Epithelial cell of esophagus (primary cell): ENCODE results near the gene LEF1.
A peak's percentile ranks its signal among the peaks of the same experiment; 100 is the strongest.

Experiments
- DNase-seq: peaks from one replicate; pipeline ENCODE4 v3.0.0; 2010; ENCODE audit warnings: low read depth
- H3K4me3 ChIP-seq: 2 replicates; pipeline ENCODE4 v1.5.1; 2011; ENCODE audit warnings: mild to moderate bottlenecking, low read length, control low read depth
- TF ChIP-seq, protein P1 (sequence below): IDR thresholded peaks from 2 replicates; pipeline ENCODE4 v1.5.1; 2011; ENCODE audit warnings: low read depth, mild to moderate bottlenecking, low read length, control low read depth, inconsistent platforms; ENCODE audit not compliant: insufficient read depth; ENCODE audit errors: missing control alignments

The LEF1 gene

DNA sequence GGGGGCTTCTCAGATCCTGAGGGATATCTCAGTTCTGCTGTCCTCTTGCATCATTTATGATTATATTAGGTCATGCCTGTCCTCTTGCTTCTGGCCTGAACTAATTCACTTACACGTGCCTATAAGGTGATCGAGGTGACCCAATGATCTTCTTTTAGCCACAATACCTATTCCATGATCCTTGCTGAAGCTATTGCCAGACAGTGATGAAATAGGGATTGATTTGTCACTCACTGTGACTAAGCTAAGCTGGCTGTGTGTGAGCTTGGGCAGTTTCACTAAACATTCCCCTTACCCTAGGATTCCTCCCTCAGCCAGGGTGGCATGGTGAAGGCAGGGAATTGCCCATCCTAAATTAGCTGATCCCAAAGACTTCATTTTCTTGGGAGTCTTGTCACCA, 160.0 kb downstream of the LEF1 start:
- DNase-seq: peak; percentile 91
- no peak overlapping the region for H3K4me3 ChIP-seq
- TF ChIP-seq, protein P1, sequence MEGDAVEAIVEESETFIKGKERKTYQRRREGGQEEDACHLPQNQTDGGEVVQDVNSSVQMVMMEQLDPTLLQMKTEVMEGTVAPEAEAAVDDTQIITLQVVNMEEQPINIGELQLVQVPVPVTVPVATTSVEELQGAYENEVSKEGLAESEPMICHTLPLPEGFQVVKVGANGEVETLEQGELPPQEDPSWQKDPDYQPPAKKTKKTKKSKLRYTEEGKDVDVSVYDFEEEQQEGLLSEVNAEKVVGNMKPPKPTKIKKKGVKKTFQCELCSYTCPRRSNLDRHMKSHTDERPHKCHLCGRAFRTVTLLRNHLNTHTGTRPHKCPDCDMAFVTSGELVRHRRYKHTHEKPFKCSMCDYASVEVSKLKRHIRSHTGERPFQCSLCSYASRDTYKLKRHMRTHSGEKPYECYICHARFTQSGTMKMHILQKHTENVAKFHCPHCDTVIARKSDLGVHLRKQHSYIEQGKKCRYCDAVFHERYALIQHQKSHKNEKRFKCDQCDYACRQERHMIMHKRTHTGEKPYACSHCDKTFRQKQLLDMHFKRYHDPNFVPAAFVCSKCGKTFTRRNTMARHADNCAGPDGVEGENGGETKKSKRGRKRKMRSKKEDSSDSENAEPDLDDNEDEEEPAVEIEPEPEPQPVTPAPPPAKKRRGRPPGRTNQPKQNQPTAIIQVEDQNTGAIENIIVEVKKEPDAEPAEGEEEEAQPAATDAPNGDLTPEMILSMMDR: no peak

DNA sequence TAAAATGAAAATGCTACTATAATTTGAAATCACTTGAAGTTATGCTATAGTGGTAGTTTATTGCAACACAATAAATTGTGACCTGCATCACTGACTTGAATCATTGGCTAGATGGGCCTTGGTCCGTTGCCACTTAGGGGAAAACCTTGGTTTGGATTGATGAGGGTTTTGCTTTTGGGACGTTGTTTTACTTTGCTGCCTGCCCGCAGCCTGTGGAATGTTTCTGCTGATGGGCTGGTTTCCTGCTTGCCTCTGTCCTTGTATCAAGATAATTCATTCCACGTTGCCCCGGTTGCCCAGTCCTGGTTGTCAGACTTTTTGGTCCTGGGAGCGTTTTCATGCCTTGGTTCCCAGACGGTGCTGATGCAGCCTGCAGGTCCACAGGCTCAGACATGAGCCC, 160.7 kb downstream of the LEF1 start:
- TF ChIP-seq, protein P1: no peak
- no peak for DNase-seq
- no peak overlapping the region for H3K4me3 ChIP-seq

- no peak overlapping the region for H3K4me3 ChIP-seq
- TF ChIP-seq, protein P1: no peak
- DNase-seq: no peak
Observed at GRCh38 chr4:108006361-108006760, 162.4 kb downstream of the LEF1 start.

- DNase-seq: no peak
- H3K4me3 ChIP-seq: no peak overlapping the region
- TF ChIP-seq, protein P1: no peak
Observed at GRCh38 chr4:108005807-108006206, 162.9 kb downstream of the LEF1 start.

GRCh38 chr4:108004646-108005045, 164.1 kb downstream of the LEF1 start:
- H3K4me3 ChIP-seq: no peak overlapping the region
- no peak for DNase-seq
- TF ChIP-seq, protein P1: no peak

- DNase-seq: no peak
- TF ChIP-seq, protein P1: no peak
- no peak overlapping the region for H3K4me3 ChIP-seq
Observed at GRCh38 chr4:108003982-108004515, 164.7 kb downstream of the LEF1 start.

DNA sequence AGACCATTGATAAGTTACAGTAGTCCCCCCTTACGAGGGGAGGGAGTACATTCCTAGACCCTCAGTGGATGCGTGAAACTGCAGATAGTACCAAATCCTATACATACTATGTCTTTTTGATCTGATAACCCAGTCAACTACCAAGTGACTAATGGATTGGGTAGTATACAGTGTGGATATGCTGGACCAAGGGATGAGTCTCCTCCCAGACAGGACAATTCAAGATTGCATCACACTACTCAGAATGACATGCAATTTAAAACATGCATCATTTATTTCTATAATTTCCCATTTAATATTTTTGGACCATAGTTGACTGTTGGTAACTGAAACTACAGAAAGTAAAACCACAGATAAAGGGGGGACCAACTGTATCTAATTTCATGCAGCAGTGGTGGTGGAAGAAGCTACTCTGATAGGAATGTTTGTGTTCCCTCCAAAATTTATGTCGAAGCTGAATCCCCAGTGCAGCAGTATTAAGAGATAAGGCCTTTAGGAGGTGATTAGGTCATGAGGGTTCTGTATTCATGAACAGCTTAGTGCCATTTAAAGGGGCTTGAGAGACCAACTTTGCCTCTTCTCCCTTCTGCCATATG, 167.1 kb downstream of the LEF1 start:
- H3K4me3 ChIP-seq: no peak overlapping the region
- TF ChIP-seq, protein P1: no peak
- peak; percentile 50 for DNase-seq
